ENCODE results near the gene SGSH.

SGSH gene

DNA sequence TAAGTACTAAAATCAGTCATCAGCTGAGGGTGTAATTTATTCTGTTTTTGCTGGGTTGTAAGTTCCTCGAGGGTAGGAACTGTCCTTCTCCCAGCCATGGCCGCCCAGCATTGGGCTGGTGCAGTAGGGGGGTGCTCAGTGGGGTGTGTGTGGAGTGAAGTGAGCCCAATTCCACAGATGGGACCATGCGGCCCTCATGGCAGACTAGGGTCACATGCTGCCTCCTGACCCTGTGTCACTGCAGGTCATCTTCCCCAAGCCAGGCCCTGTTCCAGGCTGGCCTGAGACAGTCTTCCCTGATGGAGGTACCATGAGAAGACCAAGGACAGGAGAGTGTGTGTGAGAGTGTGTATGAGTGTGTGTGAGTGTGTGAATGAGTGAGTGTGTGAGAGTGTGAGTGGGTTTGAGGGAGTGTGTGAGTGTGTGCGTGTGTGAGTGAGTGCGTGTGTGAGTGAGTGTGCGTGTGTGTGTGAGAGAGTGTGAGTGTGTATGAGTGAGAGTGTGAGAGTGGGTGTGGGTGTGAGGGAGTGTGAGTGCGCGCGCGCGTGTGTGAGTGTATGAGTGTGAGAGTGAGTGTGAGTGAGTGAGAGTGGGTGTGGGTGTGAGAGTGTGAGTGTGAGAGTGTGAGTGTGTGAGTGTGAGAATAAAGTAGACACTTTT is 3.8 kb upstream of the SGSH start:
- no peak for DNase-seq

DNA sequence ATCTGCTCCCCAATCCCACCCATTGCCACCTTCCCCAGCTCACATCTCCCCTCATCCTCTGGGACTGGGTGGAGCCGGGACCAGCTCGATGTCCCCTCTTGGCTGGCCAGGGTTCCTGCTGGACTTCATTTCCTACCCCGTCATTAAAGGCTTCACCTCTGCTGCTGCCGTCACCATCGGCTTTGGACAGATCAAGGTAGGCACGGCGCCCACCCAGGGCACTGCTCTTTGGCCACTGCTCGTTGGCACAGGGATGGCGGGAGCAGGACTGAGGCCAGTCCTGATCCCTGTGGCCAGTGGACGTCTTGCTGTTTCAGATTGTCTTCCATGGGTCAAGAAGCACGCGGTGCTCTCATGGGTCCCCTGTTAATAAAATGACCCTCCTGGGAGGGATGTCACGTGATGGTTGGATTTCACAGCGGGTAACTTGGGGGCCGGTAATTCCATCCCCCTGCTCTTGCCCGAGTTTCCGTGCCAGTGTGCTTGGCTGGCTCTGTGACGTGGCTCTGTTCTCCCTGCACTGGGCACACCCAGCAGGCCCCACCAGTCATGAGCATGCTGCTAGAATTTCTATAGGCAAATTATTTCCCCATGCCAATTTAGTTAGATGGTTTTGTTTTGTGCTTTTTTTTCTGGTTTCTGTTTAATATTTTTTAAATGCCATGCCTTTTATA is 3.1 kb upstream of the SGSH start:
- DNase-seq = no peak

DNA sequence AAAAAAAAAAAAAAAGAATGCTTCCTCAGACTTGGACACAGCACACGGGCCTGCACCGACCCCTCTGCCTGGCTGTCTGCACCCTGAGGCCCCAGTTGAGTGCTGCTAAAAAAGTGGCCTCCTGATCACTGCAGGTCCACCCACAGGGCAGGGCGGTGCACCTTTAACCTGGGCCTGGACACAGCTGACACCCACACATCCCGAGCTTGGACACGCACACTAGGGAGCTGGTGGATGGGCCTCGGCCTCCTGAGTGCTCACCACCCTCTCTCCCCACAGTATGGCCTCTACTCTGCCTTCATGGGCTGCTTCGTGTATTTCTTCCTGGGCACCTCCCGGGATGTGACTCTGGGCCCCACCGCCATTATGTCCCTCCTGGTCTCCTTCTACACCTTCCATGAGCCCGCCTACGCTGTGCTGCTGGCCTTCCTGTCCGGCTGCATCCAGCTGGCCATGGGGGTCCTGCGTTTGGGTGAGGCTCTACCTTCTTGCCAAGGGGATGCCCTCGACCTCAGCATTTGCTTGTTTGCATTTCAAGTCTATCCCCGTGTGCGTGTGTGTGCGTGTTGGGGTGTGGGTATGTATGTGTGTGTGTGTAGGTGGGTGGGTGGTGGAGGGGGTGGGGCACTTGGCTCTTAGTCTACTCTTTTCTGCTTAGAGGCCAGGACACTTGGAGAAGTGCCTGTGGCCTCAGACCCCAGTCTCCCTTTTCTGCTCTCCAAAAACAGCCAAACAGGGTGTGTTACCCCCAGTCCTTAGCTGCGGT is 2.4 kb upstream of the SGSH start:
- no peak for DNase-seq

DNA sequence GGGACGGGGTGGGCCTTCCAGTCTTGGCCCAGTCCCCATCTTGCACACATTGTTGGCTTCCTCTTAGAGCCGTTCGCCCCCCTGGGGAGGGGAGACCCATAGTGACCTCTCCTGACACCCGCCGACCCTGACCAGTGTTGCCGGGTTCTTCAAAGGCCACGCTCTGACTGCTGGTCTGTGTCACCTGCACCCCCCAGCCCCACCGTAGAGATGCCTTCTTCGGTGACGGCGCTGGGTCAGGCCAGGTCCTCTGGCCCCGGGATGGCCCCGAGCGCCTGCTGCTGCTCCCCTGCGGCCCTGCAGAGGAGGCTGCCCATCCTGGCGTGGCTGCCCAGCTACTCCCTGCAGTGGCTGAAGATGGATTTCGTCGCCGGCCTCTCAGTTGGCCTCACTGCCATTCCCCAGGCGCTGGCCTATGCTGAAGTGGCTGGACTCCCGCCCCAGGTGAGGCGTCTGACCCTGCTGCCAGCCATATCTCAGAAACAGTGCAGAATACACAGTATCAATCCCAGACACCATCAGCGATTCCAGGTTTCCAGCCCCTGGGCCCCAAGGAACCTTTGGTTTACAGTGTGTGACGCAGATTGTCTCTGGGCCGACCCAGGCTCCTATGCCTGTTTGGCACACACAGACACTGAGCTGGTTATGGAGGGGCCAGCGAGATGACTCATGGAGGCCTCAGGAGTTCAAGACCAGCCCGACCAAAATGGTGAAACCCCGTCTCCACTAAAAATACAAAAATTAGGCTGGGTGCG is 1.4 kb upstream of the SGSH start:
- no peak for DNase-seq

DNA sequence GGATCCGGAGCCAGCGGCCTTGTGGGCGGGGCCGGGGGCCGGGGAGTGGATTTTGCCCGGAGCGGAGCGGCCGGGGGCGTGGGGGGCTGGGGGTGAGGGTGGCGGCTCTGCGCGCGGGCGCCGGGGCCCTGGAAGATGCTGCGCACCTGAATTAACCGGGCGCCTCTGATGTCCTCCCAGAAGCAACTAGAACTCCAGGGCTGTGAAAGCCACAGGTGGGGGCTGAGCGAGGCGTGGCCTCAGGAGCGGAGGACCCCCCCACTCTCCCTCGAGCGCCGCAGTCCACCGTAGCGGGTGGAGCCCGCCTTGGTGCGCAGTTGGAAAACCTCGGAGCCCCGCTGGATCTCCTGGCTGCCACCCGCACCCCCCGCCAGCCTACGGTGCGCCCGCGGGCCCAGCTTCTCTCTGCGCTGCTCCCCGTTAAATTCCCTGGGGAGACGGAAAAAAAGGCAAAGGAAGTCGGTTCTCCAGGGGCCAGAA is 643 bp upstream of the SGSH start:
- DNase-seq = no peak

DNA sequence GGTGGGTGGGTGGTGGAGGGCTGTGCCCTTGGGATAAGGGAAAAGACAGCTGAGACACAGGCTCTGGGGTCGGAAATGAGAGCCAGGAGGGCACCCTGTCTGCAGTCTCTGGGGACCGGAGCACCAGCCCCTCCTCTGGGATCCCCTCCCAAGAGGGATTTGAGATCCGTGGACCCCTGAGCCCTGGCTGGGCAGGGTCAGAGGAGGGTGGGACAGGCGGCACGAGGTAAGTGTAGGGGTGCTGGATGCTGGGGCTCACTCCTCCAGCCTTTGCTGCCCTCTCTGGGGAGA is 425 bp downstream of the SGSH start:
- no peak for DNase-seq

DNA sequence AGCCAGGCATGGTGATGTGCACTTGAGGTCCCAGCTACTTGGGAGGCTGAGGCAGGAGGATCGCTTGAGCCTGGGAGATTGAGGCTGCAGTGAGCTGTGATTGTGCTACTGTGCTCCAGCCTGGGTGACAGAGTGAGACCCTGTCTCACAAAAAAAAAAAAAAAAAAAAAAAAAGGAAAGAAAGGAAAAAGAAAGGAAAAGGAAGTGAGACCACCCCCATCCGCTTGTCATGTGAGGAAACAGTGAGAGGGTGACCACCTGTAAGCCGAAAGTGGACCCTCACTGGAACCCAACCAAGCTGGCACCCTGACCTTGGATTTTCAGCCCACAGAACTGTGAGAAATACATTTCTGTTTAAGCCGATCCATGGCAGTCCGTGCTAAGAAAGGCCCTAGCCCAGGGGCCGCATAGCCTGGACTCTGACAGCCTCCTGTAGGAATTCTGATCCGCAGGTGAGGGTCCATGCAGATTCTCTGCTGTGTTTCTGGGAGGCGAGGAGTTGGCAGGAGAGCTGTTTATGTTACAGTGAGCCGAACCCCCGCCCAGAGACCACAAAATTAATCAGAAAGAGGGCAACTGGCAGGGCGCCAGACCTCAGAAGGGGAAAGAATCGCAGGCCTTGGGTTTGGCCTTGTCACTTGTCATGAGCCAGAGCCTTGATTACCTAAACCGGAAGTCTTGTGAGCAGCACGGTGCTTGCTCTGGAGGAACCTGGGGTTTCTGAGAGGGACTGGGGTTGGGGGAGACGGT is 945 bp downstream of the SGSH start:
- DNase-seq = peak; percentile 90

DNA sequence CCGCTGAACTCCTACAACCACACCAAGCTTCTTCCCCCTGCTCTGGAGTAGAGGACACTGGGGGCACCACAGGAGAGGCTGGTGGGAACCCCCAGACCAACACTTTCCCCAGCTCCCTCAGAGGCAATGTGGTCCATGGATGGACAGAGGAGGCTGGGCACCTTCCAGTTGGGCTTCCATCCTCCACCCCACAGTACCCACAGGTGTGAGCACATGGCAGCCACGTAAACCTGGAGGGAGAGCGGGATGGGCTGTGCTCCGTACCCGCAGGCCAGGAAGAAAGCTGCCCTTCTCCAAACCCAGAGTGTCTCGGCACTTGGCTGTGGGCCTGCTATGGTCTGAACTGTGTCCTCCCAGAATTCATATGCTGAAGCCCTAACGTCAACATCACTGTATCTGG is 1.7 kb downstream of the SGSH start:
- no peak for DNase-seq

DNA sequence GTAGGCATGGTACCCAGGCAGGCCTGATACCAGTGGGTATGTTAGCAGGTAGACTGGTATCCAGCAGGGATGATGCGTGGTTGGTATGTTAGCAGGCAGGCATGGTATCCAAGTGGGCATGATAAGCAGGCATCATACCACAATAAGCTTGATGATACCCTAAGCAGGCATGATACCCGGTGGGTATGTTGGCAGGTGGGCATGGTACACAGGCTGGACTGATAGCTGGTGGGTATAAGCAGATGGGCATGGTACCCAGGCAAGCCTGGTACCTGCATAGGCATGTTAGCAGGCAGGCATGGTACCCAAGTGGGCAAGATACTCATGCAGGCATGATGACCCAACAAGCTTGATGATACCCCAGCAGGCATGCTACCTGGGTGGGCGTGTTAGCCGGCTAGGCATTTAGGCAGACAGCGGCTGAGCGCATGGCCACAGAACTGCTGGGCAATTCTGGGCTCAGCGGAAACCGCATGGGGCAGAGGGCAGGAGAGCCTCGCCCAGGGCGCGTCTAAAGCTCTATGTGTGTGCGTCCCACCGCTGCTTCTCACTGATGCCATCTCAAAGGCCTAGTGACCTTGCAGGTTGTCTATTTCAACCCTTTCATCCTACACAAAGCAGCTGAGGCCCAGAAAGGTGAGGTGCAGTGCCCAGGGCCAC is 2.3 kb downstream of the SGSH start:
- no peak for DNase-seq

DNA sequence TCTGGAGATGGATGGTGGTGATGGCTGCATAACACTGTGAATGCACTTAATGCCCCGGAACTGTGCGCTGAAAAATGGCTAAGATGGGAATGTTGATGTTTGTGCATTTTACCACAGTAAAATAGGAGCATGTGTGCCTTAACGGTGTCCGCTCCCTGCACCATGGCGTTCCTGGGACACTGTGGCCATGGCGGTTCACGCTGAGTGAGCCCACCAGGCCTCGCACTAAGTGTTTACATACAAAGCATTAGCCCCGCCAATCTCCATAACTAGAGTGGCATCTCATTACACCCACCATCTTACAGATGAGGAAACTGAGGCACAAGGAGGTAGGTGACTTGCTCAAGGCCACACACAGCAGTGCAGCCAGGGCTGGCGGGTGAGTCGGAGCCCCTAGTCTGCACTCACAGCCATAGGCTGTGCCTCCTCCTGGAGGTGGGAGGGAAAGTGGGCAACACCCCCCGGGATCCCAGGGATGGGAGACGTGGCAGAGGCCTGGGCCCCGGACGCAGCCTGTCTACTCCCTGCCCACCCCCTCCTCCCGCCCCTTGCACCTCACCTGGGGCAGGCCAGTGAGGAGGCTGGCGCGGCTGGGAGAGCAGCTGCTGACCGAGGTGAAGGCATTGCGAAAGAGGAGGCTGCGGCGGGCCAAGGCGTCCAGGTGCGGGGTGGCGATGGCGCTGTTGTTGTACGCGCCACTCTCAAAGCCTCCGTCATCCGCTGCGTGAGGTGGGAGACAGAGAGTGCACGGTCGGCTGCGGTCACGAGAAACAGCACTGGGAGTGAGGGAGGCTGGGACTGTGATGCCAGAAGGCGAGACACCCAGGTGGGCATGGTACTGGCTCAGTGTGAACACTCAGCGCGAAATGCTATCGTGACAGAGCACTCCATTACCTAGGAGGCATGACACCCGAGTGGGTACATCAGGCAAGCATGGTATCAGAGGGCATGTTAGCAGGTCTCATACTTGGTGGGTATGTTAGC is 3.4 kb downstream of the SGSH start:
- no peak for DNase-seq

DNA sequence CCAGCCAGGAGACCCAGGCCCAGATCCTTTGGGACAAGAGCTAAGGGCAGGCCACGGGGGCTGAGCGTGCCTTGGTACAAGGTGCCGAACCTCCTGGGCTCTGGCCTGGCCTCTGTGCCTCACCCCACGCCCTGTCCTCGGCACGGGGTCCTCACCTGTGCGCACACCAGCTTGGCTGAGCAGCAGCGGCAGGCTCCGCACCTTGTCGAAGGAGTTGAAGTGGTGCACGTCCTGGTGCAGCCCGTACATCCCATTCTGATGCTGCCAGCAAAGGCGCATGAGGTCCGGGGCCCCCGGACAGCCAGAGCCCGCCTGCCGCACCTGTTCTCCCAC is 5.3 kb downstream of the SGSH start:
- DNase-seq = no peak

DNA sequence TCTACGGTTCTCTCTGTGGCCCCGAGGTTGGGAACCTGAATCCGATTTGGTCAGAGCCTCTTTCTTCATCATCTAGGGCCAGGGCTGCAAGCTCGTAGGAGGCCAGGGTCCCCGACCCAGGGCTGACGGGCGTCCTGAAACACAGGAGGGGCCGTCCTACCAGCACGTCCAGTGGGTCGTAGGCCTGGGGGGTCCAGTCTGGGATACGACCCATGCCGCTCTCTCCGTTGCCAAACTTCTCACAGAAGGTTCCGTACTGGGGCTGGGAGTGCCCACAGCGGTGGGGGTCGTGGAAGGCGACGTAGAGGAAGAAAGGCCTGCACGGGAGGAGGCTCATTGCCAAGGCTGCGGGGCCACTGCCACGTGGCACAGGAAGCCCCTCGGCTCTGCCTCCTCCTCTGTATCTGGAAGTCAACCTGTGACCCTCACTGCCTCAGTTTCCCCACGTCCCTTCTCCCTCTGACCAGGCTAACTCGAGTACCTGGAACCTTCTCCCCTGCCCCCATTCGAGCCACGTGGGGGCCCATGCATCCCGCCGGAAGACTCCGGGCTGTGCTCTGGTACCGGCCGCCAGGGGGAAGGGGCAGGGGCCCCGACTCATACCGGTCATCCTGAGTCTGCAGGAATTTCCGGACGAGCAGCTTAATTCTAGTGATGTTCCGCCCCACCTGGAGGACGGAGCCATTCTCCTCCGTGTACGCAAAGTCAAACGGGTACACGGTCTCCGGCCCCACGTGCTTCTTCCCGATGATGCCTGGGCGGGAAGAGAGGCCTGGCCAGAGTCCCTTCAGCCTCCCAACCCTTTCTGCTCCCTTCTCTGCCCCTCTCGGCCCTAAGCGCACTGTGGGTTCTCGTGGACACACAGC is 5.9 kb downstream of the SGSH start:
- DNase-seq = no peak

DNA sequence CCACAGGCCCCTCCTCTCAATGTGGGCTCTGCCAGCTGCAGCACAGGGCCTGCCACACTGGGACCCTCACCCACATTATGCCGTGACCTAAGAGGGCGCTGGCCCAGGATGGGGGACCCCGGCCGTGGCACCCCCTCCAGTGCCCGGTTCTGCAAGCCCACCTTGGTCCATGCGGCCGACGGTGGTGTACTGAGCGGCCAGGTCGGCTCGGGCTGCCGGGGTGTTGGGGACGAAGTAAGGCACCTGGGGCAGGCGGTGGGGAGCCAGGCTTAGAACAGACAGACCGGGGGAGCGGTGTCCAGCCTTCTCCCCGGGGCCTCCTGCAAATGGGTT is 6.5 kb downstream of the SGSH start:
- no peak for DNase-seq

DNA sequence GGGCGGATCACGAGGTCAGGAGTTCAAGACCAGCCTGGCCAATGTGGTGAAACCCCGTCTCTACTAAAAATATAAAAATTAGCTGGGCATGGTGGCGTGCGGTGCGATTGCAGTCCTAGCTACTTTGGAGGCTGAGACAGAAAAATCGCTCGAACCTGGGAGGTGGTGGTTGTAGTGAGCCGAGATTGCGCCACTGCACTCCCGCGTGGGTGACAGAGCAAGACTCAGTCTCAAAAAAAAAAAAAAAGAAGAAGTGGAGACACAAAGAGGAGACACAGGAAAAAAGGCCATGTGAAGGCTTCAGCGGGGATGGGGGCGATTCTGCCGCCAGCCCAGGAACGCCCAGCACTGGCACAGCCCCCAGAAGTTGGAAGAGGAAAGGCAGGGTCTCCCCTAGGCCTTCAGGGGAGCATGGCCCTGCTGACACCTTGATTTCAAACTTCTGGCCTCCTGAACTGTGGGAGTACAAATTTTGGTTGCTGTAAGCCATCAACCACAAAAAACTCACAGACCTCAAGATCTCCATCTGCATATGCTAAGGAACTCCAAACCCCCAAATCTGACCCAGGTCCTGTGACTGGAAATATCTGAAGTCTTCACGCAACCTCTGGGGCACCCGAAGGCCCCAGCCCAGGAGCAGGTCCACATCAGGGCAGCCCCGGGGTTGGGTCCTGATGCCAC is 7.0 kb downstream of the SGSH start:
- DNase-seq = no peak

DNA sequence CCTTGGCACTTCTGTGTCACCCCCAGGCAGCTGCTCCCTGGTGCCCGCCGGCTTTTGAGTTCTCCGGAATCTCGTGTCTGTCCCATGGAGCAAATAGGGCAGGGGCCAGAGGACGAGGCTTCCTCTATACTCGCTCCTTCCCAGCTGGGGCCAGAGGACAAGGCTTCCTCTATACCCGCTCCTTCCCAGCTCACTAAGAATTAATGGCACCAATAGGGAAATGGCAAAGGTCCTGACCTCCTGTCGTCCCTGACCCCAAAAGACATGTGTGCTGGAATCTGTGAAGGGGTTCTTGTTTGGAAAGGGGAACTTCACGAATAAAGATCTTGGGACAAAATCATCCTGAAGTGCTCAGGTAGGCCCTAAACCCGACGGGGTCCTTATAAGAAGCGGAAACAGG is 7.6 kb downstream of the SGSH start:
- DNase-seq = no peak

DNA sequence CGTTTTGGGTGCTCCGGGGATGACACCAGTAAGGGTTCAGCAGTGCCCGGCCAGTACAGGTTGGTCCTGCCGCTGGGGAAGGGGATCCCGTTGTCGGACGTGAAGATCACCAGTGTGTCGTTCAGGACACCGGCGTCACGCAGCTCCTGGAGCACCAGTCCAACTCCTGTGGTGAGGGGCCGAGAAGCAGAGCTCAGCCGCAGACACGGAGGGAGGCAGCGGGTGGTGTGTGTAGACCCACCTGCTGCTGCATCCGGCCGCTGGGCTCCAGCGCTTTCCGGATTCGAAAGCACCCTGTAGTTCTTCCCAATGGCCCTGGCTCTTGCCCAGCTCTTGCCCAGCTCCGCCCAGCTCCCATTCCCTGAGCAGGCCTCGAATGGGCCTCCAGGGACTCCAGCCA is 8.0 kb downstream of the SGSH start:
- no peak for DNase-seq

DNA sequence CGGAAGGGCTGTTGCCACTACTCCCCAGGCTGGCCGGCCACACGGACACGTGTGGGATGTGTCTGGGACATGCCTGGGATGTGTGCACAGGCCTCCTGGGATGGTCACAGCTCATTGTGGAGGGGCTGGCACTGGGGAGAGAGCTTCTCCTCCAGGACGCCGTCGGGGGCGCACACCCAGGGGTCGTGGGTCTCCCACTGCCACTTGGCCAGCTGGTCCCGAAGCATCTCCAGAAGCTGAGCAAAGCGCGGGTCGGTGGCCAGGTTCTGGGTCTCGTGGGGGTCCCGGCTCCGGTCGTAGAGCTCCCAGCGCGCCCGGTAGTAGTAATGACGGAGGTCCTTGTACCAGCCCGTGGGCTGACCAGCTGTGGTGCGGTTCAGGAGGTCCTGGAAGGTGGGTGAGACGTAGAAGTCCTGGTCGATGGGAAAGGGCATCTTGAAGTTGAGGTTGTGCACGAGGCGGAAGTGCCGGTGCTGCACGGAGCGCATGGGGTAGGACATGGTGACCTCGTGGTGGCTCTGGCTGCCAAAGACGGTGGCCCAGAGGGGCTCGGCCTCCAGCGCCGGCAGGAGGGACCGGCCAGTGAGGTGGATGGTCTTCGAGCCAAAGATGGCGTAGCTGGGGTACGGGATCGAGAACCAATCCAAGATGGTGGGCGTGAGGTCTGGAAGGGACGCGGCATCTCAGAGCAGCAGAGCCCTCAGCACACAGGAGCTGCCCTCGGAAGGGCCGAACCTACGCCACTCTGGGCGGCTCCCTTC is 9.6 kb downstream of the SGSH start:
- DNase-seq = no peak

DNA sequence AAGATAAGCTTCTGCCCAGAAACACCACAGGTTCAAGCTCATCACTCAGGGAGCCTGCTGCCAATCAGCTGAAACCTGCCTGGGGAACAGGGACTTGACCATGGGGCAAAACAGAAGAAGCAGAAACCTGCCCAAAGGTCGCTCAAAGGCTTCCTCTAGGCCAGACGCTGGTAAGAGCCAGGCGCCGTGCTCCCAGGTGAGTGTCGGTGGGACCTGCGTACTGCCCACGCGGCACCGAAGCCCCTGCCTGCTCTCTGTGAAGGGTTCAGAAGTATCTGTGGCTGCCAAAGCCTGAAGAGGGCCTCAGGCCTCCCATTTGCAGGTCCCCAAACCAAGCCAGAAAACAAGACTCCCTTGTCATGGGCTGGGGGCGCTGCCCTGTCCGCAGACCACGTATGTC is 10.4 kb downstream of the SGSH start:
- no peak for DNase-seq

DNA sequence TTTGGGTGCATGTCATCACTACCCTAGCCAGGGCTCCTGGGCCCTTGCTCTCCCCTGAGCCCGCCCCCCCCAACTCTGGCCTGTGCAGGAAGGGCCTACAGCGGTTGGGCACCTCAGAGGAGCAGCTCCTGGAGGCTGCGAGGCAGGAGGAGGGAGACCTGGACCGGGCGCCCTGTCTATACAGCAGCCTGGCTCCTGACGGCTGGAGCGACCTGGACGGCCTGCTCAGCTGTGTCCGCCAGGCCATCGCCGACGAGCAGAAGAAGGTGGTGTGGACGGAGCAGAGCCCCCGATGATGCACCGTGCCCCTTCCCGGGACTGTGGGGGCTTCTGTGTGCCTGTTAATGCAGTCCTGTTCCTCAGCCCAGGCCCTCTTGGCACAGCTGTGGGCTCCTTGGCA is 12.1 kb downstream of the SGSH start:
- no peak for DNase-seq
